Neural cell (in vitro differentiated cells): ENCODE results near the gene MAP3K5. TPM values are rescaled to one million over a fixed set of nuclear protein-coding genes. Genes with fewer than 3 reads are reported as not detected.

Experiments
- H2AFZ ChIP-seq: fragments of 200-600, 300-800 bp; sonication (generic), shearing (Covaris generic); 2 replicates; pipeline ENCODE4 v1.6.0; 2014; ENCODE audit warnings: low read depth, mild to moderate bottlenecking, antibody characterized with exemption, low read length, moderate library complexity
- H3F3A ChIP-seq: fragments of 200-600 bp; shearing (Covaris generic); 2 replicates; pipeline ENCODE4 v1.6.1; 2016; ENCODE audit warnings: mild to moderate bottlenecking, moderate library complexity, mixed read lengths, antibody characterized with exemption, low read length; ENCODE audit not compliant: insufficient read depth, poor library complexity, severe bottlenecking
- H3K27ac ChIP-seq: fragments of 200-600, 300-800 bp; sonication (generic), shearing (Covaris generic); 2 replicates; pipeline ENCODE4 v1.5.1; 2014; ENCODE audit warnings: mild to moderate bottlenecking, low read length, moderate library complexity
- H3K27me3 ChIP-seq: fragments of 300-800, 200-600 bp; sonication (generic), shearing (Covaris generic); 2 replicates; pipeline ENCODE4 v1.6.0; 2014; ENCODE audit warnings: mild to moderate bottlenecking, low read depth, low read length, moderate library complexity; ENCODE audit not compliant: insufficient read depth
- H3K36me3 ChIP-seq: fragments of 300-800, 200-600 bp; sonication (generic), shearing (Covaris generic); 2 replicates; pipeline ENCODE4 v1.5.1; 2014; ENCODE audit warnings: mild to moderate bottlenecking, antibody characterized with exemption, low read length, moderate library complexity; ENCODE audit not compliant: insufficient read depth
- H3K4me2 ChIP-seq: fragments of 300-800, 200-600 bp; sonication (generic), shearing (Covaris generic); 2 replicates; pipeline ENCODE4 v1.6.0; 2014; ENCODE audit warnings: mild to moderate bottlenecking, low read length
- H3K4me3 ChIP-seq: fragments of 300-800, 200-600 bp; sonication (generic), shearing (Covaris generic); 2 replicates; pipeline ENCODE4 v1.5.1; 2014; ENCODE audit warnings: mild to moderate bottlenecking, low read length, moderate library complexity
- H3K79me2 ChIP-seq: fragments of 200-600 bp; shearing (Covaris generic); replicated peaks from 2 replicates; pipeline ENCODE4 v1.6.0; 2014; ENCODE audit warnings: mild to moderate bottlenecking, low read length, moderate library complexity; ENCODE audit not compliant: insufficient read depth
- H3K9ac ChIP-seq: fragments of 300-800, 200-600 bp; sonication (generic), shearing (Covaris generic); 2 replicates; pipeline ENCODE4 v1.6.1; 2016; ENCODE audit warnings: mild to moderate bottlenecking, low read length, mixed read lengths
- H3K9me2 ChIP-seq: fragments of 200-600 bp; shearing (Covaris generic); 2 replicates; pipeline ENCODE4 v1.6.1; 2016; ENCODE audit warnings: mild to moderate bottlenecking, low read length, mixed read lengths; ENCODE audit not compliant: insufficient read depth
- H3K9me3 ChIP-seq: fragments of 200-600, 300-800 bp; sonication (generic), shearing (Covaris generic); 2 replicates; pipeline ENCODE4 v1.6.1; 2016; ENCODE audit warnings: mild to moderate bottlenecking, mixed run types, low read length, moderate library complexity, mixed read lengths
- H4K20me1 ChIP-seq: fragments of 200-600 bp; shearing (Covaris generic); 2 replicates; pipeline ENCODE4 v1.6.1; 2016; ENCODE audit warnings: mild to moderate bottlenecking, mixed run types; ENCODE audit not compliant: insufficient read depth
- CTCF ChIP-seq: fragments of 450-650 bp; IDR thresholded peaks from 2 replicates; pipeline ENCODE4 v1.5.1; 2014; ENCODE audit warnings: antibody characterized with exemption, mild to moderate bottlenecking, moderate library complexity; ENCODE audit not compliant: poor library complexity, severe bottlenecking
- EP300 ChIP-seq: fragments of 450-650 bp; conservative IDR thresholded peaks from 2 replicates; pipeline ENCODE4 v1.6.1; 2014; ENCODE audit warnings: antibody characterized with exemption, mild to moderate bottlenecking, moderate library complexity; ENCODE audit not compliant: poor library complexity, severe bottlenecking
- EZH2 ChIP-seq: fragments of 200-600, 300-800 bp; shearing (Covaris generic), sonication (generic); IDR thresholded peaks from 2 replicates; pipeline ENCODE4 v1.6.1; 2014; ENCODE audit warnings: antibody characterized with exemption, low read length, borderline replicate concordance, mild to moderate bottlenecking; ENCODE audit not compliant: insufficient read depth, poor library complexity, severe bottlenecking
- MXI1 ChIP-seq: fragments of 450-650 bp; conservative IDR thresholded peaks from 2 replicates; pipeline ENCODE4 v1.6.1; 2014; ENCODE audit warnings: antibody characterized with exemption, mild to moderate bottlenecking; ENCODE audit not compliant: poor library complexity, severe bottlenecking
- POLR2AphosphoS5 ChIP-seq: IDR thresholded peaks from 2 replicates; pipeline ENCODE4 v1.6.1; 2012
- RAD21 ChIP-seq: fragments of 450-650 bp; conservative IDR thresholded peaks from 2 replicates; pipeline ENCODE4 v1.6.1; 2014; ENCODE audit warnings: antibody characterized with exemption, mild to moderate bottlenecking, moderate library complexity
- REST ChIP-seq: IDR thresholded peaks from 2 replicates; pipeline ENCODE4 v1.6.1; 2012; ENCODE audit warnings: borderline replicate concordance
- SMC3 ChIP-seq: fragments of 450-650 bp; conservative IDR thresholded peaks from 2 replicates; pipeline ENCODE4 v1.6.1; 2014; ENCODE audit warnings: antibody characterized with exemption, mild to moderate bottlenecking, moderate library complexity; ENCODE audit not compliant: poor library complexity
- TAF1 ChIP-seq: IDR thresholded peaks from 2 replicates; pipeline ENCODE4 v1.6.1; 2012; ENCODE audit warnings: low read depth
- polyA plus RNA-seq: library from polyadenylated mRNA; depleted of rRNA; stranded (reverse); fragments of >200 nt; gene quantifications from 2 replicates; pipeline ENCODE4 v1.2.3, GENCODE V29; 2014

MAP3K5 gene
- polyA plus RNA-seq, 1 donor from 2014 or later: 2.0 TPM

- Histone ChIP-seq H3K4me2 (peak within 1 kb of the TSS; percentile 76), H4K20me1 (no peaks in the 10 kb centered on the region), H3K27me3 (peaks cover 66% of the 10 kb centered on the region), H3K27ac (no peak within 1 kb of the TSS), H2AFZ (peak within 1 kb of the TSS; percentile 14), H3K9me3 (no peaks in the 10 kb centered on the region), H3K9ac (peak within 1 kb of the TSS; percentile 57), H3K79me2 (no peaks in the 10 kb centered on the region), H3K9me2 (no peaks in the 10 kb centered on the region), H3K36me3 (no peaks in the 10 kb centered on the region), H3K4me3 (peak within 1 kb of the TSS; percentile 78), H3F3A (no peaks in the 10 kb centered on the region)
- TF ChIP-seq POLR2AphosphoS5 (no peak), CTCF (peak; percentile 99), RAD21 (peak; percentile 90), TAF1 (no peak), EZH2 (peak; percentile 3), EP300 (peak; percentile 27), REST (no peak), SMC3 (peak; percentile 91), MXI1 (peak; percentile 53)
Measured at GRCh38 chr6:136550330-136551071, 241.8 kb downstream of the MAP3K5 start, which contains the start of gene MAP7. Gene MAP7 (minus strand): TSS chr6:136550422. CDS start chr6:136550408, 14 bp downstream.

- no peak overlapping the region for H2AFZ ChIP-seq
- no peaks in the 10 kb centered on the region for H3F3A ChIP-seq
- peaks cover 66% of the 10 kb centered on the region for H3K27me3 ChIP-seq
- no peaks in the 10 kb centered on the region for H3K79me2 ChIP-seq
- no peaks in the 10 kb centered on the region for H4K20me1 ChIP-seq
- TF ChIP-seq REST (no peak), POLR2AphosphoS5 (no peak), EP300 (no peak), MXI1 (no peak)
- no peaks in the 10 kb centered on the region for H3K36me3 ChIP-seq
- peak overlapping the region; percentile 78 for H3K4me3 ChIP-seq
- H3K9me3 ChIP-seq: no peaks in the 10 kb centered on the region
- H3K4me2 ChIP-seq: peak overlapping the region; percentile 44
- H3K27ac ChIP-seq: no peak overlapping the region
- H3K9me2 ChIP-seq: no peaks in the 10 kb centered on the region
- H3K9ac ChIP-seq: peak overlapping the region; percentile 57
Measured at GRCh38 chr6:136550045-136550329, 242.3 kb downstream of the MAP3K5 start.
